Calu3 (cell line): ENCODE measurements around the gene EPS8L1. TPM values are rescaled to one million over a fixed set of nuclear protein-coding genes. Genes with fewer than 3 reads are reported as not detected.
"Not testable (repeated sequence)": the region's sequence is repeated elsewhere in the genome, so short reads cannot be mapped to it uniquely, and the experiment has no call there.

Experiments
- BruUV-seq: library from RNA; stranded (reverse); fragments of 400-500 nt; replicated peaks from 2 replicates; lab custom pipeline; 2021; lab: Mats Ljungman, UMichigan
- CTCF ChIA-PET: fragments of 300-600 bp; sonication (Branson Sonifier 250); formaldehyde crosslinking; loops from one replicate; lab custom pipeline; 2022; ENCODE audit warnings: antibody characterized with exemption; lab: Charles Lee
- DNase-seq: peaks from one replicate; pipeline ENCODE4 v3.0.0; 2022
- H3K27ac Mint-ChIP-seq: one replicate; pipeline ENCODE4 v1.8.0; 2022; ENCODE audit warnings: mixed read lengths; ENCODE audit not compliant: unreplicated experiment
- H3K27me3 Mint-ChIP-seq: one replicate; pipeline ENCODE4 v1.8.0; 2022; ENCODE audit warnings: mixed read lengths; ENCODE audit not compliant: unreplicated experiment
- H3K36me3 Mint-ChIP-seq: one replicate; pipeline ENCODE4 v1.8.0; 2022; ENCODE audit warnings: mild to moderate bottlenecking, moderate library complexity, mixed read lengths; ENCODE audit not compliant: insufficient read depth, unreplicated experiment
- H3K4me1 Mint-ChIP-seq: one replicate; pipeline ENCODE4 v1.8.0; 2022; ENCODE audit warnings: mild to moderate bottlenecking, low read depth, mixed read lengths; ENCODE audit not compliant: unreplicated experiment
- H3K4me3 Mint-ChIP-seq: one replicate; pipeline ENCODE4 v1.8.0; 2022; ENCODE audit warnings: mild to moderate bottlenecking, low read depth, moderate library complexity, mixed read lengths; ENCODE audit not compliant: unreplicated experiment
- H3K9me3 Mint-ChIP-seq: one replicate; pipeline ENCODE4 v1.8.0; 2022; ENCODE audit warnings: low read depth, mixed read lengths; ENCODE audit not compliant: unreplicated experiment
- CTCF ChIP-seq: fragments of 200-600 bp; IDR thresholded peaks from one replicate; pipeline ENCODE4 v1.8.0; 2022; ENCODE audit warnings: antibody characterized with exemption; ENCODE audit not compliant: unreplicated experiment
- intact Hi-C: fragments of 100-400 bp; cut with micrococcal nuclease; formaldehyde crosslinking; loops from one replicate; pipeline ENCODE4 v1.10.0; 2022; ENCODE audit not compliant: unreplicated experiment
- total RNA-seq: library from RNA; stranded (reverse); gene quantifications from 2 replicates; pipeline ENCODE4 v1.2.3, GENCODE V29; 2022

The EPS8L1 gene
- total RNA-seq, 1 experiment from 2014 or later, result 97.3 TPM

GRCh38 chr19:55062735-55063491 is 12.8 kb upstream of the EPS8L1 start, which contains the start of gene RDH13:
RDH13 (minus strand) TSS chr19:55063148; CDS start chr19:55063032, 116 bp downstream.
- BruUV-seq, result no TSS peak
- DNase-seq, result peak; percentile 99
- CTCF ChIA-PET, result interaction anchor here (0.6 to 1.0 kb wide), 2 partner anchors 25 to 146 kb away, joined by 3 to 5 read pairs; no protein-coding TSS in a partner anchor
- TF ChIP-seq CTCF, result no peak
- peak within 1 kb of the TSS; percentile 72 for H3K4me3 Mint-ChIP-seq
- H3K27ac Mint-ChIP-seq, result peak within 1 kb of the TSS; percentile 66
- H3K27me3 Mint-ChIP-seq, result peaks cover 13% of the 10 kb centered on the region
- H3K9me3 Mint-ChIP-seq, result no peaks in the 10 kb centered on the region
- H3K4me1 Mint-ChIP-seq, result peaks cover 9% of the 10 kb centered on the region
- intact Hi-C loops, result loop anchor here (2.0 kb wide), 1 partner anchor 54 kb away; the partner anchor contains the start of gene PPP1R12C
- H3K36me3 Mint-ChIP-seq, result peaks cover 61% of the 10 kb centered on the region

- peaks cover 57% of the 10 kb centered on the region for H3K36me3 Mint-ChIP-seq
- no peak for TF ChIP-seq CTCF
- peaks cover 13% of the 10 kb centered on the region for H3K27me3 Mint-ChIP-seq
- H3K4me1 Mint-ChIP-seq, result peaks cover 9% of the 10 kb centered on the region
- CTCF ChIA-PET, result interaction anchor here (0.6 to 1.0 kb wide), 2 partner anchors 25 to 147 kb away, joined by 3 to 5 read pairs; no protein-coding TSS in a partner anchor
- DNase-seq, result no peak
- H3K27ac Mint-ChIP-seq, result peak overlapping the region; percentile 66
- H3K9me3 Mint-ChIP-seq, result no peaks in the 10 kb centered on the region
- BruUV-seq, result no TSS peak
- intact Hi-C loops, result loop anchor here (2.0 kb wide), 1 partner anchor 53 kb away; the partner anchor contains the start of gene PPP1R12C
- H3K4me3 Mint-ChIP-seq, result peak overlapping the region; percentile 72
Observed at GRCh38 chr19:55063492-55063843, 12.2 kb upstream of the EPS8L1 start.

- BruUV-seq, H3K27ac Mint-ChIP-seq, DNase-seq, intact Hi-C loops, H3K4me3 Mint-ChIP-seq, H3K9me3 Mint-ChIP-seq, CTCF ChIA-PET: not testable (repeated sequence)
- Mint-ChIP-seq H3K36me3 (peaks cover 54% of the 10 kb centered on the region), H3K27me3 (peaks cover 13% of the 10 kb centered on the region), H3K4me1 (peaks cover 17% of the 10 kb centered on the region)
Observed at GRCh38 chr19:55065516-55065915, 10.2 kb upstream of the EPS8L1 start.

- Mint-ChIP-seq H3K4me3 (no peak overlapping the region), H3K27ac (no peak overlapping the region), H3K36me3 (peaks cover 60% of the 10 kb centered on the region), H3K4me1 (peaks cover 18% of the 10 kb centered on the region), H3K9me3 (no peaks in the 10 kb centered on the region), H3K27me3 (peaks cover 13% of the 10 kb centered on the region)
- CTCF ChIA-PET, result no interaction called here
- intact Hi-C loops, result no loop called here
- DNase-seq, result no peak
- BruUV-seq, result no TSS peak
- TF ChIP-seq CTCF, result no peak
Observed at GRCh38 chr19:55066107-55066709, 9.5 kb upstream of the EPS8L1 start.
